GM18519 (cell line): ENCODE results near the gene ST14.

ENCODE experiments used
- ATAC-seq: cut with Tn5 transposase; IDR thresholded peaks from one replicate; pipeline ENCODE4 v1.9.1; 2021; ENCODE audit warnings: mild to moderate bottlenecking, moderate library complexity; ENCODE audit not compliant: unreplicated experiment, low FRiP score

The ST14 gene

DNA sequence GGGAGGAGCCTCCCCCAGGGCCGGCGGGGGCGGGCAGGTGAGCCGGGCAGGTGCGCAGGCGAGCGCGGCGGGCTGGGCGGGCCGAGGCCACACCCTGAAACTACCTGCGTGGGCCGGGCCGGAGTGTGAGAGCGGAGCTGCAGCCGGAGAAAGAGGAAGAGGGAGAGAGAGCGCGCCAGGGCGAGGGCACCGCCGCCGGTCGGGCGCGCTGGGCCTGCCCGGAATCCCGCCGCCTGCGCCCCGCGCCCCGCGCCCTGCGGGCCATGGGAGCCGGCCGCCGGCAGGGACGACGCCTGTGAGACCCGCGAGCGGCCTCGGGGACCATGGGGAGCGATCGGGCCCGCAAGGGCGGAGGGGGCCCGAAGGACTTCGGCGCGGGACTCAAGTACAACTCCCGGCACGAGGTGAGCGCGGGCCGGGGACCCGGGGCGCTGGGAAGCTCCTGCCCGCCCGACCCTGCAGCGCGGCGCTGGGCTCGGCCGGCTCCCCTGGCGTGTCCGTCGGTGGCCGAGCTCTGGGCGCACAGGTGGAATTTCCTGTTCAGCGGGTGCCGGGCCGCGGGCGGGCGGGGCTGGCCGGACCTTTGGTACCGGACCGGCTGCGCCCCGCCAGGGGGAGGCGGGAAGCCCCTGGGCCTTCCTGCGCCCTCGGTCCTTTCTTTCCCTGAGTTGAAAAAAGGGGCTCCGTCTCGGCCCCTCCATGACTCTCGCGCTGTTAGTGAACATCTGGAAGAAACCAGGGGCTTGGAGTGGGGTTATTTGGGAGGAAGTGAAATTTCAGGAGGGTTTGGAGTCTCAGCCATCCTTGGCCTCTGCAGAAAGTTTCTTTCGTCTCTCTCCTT lies at the start of gene ST14:
ST14 (plus strand) TSS at position 126 of the 841 bp plus-strand sequence; CDS start at position 324, 198 bp downstream.
- no peak for ATAC-seq

DNA sequence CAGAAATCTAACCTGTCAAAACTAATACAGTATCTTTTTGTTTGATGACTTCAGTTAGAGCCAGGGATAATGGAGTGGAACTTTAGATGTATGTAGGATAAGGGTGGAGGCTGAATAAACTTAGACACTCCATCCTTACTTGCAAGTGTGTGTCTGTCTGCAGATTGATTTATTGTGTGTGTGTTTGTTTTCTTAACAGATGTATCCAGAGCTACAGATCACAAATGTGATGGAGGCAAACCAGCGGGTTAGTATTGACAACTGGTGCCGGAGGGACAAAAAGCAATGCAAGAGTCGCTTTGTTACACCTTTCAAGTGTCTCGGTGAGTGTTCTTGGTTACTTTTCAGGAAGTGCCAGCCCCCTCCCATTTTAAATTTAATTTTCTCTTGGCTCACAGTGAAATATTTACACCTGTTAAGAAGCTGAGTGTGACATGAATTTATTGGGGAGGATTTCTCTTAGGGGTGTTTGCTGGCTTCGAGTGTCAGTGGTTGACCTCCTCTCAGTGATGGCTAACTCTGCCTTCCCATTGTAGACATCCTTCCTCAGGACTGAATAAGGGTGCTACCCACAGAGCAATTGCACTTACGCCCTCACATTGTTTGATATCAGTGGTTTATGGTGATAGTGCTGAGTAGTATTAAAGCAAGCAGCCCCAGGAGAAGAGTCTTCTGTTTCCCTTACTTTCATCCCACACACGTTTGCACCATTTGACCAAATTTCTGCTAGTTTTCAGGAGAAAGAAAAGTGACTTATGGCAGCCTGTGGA lies 49.1 kb upstream of the ST14 start:
- no peak for ATAC-seq

DNA sequence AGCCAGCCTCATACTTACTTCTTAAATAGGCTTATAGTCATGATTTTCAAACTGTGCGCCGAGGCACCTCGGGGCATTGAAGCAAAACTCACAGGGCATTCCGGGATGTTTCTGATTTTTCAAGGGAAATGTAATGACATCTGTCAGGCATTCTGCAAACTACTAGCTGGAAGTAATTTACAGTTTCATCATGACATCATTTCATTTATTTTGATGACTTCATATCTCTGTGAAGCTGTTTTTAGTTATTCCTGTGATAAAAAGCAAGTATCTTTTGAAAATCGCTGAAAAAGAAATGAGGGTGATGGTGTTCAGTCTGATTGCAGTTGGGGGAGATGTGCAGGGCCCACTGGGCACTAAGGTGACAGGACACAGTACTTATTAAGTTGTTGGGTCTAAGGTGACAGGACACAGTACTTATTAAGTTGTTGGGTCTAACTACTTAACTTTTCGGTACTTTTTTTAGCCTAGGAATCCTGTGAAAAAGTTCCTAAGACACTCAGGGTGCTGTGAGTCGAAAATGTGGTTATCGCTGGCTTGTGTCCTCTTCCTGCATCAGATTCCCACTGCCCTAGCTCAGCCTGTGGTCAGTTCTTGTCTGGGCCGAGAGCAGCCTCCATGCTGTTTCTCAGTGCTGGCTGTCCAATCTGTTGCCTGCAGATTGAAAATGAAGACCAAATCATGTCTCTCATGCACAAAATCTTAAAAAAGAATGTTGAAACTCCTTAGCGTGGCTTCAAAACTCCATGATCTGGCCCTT lies 47.3 kb upstream of the ST14 start:
- no peak for ATAC-seq

DNA sequence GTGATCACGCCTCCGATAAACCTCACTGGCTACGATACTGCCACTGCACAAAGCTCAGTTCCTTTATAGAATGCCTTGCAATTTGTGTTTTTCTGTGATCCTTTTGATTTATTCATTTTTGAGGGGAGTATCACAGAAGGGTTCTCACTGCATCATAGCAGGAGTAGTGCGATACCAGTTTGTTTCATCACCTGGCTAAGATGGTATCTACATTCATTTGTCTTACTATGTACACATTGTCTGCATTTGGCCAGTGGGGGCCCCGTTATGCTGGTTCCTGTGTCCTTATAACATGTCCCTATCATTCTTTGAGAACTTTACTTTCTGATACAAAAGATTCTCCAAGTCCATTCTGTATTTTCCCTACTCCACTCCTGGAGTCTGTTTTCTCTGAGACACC lies 45.3 kb upstream of the ST14 start:
- ATAC-seq = no peak

DNA sequence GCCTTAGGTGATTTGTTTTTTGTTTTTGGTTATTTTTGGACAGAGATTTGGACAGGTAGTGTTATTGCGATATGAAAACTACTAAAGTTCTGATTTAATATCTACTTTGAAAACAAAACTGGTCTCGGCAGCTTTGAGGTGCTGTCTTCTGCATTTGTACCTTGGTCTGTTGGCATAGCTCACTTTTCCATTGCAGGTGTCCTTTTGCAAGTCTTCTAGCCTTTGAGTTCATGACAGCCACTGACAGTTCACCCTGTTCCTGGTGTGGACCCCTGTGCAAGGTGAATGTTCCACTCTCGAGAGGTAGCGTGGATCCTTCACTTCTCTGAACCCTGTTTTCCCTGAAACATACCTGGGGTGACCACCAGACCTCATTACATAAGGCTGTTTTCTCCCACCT lies 44.9 kb upstream of the ST14 start:
- ATAC-seq = no peak

DNA sequence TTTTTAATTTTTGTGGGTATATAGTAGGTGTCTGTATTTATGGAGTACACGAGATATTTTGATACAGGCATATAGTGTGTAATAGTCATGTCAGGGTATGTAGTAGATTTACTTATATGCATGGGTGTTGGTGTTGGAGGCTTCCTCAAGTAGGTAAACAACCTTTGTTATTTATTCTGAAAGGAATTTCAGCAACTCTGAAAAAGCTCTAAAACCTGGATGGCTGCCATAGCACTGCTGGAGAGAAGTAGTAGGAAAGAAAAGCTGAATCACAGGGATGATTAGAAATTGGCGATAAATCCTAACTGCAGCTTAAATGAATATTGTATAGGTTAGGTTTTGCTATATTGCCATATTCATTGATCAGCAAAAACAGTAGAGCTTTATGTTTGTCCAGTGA lies 44.4 kb upstream of the ST14 start:
- no peak for ATAC-seq

DNA sequence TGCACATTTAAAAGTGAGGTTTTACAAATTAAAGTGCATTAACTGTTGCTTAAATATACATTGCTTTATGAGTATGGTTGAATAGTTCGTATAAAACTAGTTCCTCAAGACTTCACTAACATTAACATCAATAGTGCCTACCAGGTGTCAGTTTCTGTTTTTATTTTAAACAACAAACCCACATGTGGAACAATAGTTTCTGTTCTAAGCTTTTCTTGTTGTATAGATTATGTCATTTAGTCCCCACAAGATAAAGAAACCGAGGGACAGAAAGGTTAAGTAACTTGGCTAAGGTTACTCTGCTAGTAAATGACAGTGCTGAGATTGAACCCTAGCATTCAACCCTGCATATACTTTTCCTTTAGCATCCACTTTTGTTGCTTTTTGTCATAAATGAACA lies 41.4 kb upstream of the ST14 start:
- ATAC-seq = peak; percentile 94

DNA sequence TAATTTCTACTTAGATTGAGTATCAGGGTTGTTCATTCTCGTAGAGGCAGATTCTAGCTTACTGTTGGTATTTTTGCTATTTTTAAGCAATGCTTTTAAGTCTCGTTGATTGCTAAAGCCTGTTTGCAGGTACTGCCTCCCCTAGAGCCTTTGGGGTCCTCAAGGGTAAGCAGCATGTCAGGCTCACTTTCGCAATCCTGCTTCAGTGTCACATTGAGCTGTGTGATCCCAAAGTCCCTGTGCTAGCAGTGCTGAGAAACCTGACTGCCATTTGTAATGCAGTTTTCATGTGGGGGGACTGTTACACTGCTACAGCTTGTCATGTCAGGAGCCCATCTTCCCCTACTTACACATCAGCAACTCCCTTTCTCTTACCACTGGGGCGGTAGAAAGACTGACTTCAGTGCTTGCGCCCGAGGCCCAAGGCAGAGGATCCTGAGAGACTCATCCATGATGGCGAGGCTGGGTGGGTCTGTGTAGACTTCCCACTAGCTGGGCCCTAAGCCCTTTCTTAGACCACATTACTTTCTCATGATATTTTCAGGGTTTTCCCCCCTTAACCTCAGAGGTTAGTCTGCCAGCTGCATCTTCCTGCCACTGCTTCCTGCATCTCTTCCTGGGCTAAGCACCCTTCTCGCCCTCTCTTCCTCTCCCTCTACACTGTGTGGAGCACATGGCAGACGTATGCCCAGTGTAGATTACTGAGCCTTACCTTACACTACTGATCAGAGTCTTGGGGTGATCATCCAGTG lies 40.8 kb upstream of the ST14 start:
- ATAC-seq = peak; percentile 33

DNA sequence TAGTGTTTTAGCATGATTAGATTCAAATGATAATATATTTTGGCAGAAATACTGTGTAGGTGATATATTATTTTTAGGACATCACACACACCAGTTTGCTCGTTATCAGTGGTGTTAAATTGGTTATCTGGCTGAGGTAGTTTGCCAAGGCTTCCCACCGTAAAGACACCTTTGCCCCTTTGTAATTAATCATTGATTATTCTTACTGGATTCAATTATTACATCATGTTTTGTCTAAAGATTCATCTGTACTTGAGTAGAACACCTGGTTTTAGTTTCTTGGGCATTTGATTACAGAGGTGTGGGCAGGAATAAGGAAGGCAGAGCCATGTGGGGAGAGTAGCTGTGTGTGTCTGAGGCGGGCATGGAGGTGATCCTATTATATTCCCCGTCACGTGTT lies 39.5 kb upstream of the ST14 start:
- no peak for ATAC-seq

DNA sequence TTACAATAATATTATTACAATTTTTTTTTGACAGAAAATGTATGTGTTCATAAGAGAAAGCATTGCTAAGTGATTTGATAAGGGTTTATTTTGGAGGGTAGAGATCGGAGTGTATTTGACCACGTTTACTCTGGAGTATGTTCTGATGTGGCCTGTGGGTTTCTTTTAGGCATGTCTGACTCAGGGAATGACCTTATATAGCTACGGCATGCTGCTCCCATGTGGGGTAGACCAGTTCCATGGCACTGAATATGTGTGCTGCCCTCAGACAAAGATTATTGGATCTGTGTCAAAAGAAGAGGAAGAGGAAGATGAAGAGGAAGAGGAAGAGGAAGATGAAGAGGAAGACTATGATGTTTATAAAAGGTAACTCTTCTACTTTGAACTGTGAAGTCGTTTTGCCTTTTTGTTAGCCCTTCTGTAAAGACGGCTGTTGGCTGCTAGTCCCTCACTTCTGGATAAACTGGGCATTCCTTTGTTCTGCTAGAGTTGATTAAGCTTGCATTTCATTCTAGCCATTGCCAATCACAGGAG lies 38.1 kb upstream of the ST14 start:
- ATAC-seq = no peak

DNA sequence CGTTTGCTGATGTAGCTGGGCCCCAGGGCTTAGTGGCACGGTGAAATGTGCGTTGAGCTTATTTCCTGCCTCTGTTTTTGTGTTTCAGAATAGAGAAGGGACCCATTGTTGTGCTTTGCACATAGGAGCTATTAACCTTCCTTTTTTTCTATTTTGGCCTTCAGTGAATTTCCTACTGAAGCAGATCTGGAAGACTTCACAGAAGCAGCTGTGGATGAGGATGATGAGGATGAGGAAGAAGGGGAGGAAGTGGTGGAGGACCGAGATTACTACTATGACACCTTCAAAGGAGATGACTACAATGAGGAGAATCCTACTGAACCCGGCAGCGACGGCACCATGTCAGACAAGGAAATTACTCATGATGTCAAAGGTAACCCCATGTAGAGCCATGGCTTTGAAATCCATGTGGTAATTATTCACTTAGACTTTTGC lies 37.4 kb upstream of the ST14 start:
- ATAC-seq = no peak

DNA sequence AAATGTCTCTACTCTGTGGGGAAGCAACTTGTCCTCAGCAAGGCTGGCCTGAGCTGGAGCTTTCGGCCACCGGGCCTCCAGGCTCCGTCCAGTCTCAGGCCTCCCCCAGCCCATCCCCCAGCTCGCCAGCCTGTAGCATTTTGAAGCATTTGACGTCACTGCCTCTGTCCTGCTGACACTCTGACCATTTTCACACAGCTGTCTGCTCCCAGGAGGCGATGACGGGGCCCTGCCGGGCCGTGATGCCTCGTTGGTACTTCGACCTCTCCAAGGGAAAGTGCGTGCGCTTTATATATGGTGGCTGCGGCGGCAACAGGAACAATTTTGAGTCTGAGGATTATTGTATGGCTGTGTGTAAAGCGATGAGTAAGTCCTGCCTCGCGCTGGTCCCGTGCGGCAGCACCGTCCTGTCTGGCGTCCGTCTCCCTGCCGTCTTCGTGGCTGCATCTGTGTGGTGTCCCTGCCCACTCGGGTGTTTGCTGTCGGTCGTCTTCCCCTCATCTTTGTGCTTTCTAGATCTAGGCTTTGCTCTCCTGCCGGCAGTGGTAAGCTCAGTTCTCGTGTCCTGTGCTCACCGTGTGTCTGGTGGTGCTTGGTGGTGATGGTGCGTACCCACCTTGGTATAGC lies 36.1 kb upstream of the ST14 start:
- no peak for ATAC-seq

DNA sequence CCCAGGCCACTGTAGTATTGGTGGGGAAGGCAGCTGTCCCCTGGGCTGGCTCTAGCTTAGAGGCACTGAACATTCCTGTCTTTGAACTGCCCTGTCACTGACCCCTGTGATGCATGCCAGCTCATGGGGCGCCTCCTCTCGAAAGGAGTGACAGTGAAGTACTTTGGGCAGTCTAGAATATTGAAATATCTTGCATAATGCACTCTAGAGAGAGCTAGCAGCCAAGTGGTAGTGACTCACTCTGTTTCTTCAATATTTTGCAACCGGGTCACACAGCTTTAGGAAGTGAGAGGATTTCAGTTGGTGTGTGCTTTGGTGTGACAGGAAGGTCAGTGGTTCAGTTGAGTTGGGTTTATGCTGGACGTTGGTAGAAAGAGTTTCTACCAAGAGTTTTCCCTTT lies 35.5 kb upstream of the ST14 start:
- no peak for ATAC-seq

DNA sequence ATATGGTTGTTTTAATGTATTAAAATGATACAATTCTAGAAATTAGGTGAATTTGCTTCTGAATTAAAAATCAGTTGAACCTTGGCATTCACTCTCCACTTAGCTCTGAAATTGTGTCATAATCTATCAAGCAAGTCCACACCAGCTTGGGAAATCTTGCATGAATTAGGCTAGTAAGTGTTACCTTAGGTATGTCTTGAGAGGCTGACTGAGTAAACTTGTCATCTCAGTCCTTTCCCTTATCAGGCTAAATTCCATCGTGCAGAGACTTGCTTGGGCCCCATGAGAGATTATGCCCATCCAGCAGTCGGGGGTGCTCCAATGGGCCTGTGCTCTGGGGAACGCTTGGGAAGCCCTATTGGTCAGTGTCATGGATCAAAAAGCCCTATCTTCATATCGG lies 33.9 kb upstream of the ST14 start:
- ATAC-seq = no peak

DNA sequence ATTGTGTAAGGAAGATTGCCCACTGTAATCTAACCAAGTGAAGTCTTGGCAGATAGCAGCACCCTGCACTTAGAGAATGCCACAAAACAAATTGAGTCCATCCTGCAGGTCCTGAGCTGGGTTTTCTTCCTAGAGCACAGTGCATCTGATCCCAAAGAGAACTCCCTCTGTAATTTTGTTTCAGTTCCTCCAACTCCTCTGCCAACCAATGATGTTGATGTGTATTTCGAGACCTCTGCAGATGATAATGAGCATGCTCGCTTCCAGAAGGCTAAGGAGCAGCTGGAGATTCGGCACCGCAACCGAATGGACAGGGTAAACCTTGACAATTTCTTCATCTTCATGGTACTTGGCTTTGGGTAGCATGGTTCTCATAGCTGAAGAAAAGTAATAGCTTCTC lies 33.1 kb upstream of the ST14 start:
- ATAC-seq = no peak

DNA sequence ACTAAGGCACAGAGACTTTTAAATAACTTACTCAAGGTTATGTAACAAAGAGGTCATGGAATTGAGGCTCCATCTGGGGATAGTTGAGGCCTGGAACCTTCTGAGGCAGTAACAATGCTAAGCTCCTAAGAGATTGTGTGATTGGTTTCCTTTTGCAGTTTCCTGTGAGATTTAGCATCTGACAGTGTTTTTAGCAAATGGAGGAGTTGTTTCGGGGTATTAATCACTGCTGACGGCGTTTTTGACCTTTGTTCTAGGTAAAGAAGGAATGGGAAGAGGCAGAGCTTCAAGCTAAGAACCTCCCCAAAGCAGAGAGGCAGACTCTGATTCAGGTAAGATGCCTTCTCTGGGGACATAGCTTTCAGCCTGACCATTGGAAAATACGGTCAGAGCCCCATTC lies 32.1 kb upstream of the ST14 start:
- ATAC-seq = no peak

DNA sequence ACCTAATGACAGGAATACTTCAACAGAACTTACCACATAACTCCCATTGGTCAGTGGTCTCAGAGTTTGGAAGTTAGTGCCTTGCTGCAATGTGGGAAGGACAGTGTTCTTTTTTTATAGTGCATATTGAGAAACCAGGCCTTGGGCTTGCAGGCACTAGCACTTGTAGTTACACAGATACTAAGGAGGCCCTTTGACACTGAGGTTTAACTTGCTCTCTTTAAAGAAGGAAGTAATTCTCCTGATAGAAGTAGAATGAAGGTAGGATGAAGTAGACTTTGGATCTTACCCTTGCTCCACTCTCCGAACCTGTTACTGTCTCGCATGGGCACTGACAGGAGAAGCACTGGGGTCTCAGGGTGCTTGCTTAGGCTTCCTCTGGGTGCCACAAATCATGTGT lies 31.0 kb upstream of the ST14 start:
- no peak for ATAC-seq

DNA sequence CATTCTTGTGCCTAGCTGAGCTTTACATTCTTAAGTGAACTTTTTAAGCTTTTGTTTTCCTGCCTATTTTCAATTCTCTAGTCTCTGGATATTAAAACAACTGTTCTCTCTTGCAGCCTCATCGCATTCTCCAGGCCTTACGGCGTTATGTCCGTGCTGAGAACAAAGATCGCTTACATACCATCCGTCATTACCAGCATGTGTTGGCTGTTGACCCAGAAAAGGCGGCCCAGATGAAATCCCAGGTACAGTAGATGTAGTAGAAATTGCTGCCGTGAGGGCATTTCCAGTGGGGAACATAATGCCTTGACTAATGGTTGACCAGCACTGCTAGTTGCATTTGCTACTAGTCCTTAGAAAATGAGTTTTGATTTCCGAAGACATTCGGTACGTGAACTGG lies 29.7 kb upstream of the ST14 start:
- no peak for ATAC-seq

DNA sequence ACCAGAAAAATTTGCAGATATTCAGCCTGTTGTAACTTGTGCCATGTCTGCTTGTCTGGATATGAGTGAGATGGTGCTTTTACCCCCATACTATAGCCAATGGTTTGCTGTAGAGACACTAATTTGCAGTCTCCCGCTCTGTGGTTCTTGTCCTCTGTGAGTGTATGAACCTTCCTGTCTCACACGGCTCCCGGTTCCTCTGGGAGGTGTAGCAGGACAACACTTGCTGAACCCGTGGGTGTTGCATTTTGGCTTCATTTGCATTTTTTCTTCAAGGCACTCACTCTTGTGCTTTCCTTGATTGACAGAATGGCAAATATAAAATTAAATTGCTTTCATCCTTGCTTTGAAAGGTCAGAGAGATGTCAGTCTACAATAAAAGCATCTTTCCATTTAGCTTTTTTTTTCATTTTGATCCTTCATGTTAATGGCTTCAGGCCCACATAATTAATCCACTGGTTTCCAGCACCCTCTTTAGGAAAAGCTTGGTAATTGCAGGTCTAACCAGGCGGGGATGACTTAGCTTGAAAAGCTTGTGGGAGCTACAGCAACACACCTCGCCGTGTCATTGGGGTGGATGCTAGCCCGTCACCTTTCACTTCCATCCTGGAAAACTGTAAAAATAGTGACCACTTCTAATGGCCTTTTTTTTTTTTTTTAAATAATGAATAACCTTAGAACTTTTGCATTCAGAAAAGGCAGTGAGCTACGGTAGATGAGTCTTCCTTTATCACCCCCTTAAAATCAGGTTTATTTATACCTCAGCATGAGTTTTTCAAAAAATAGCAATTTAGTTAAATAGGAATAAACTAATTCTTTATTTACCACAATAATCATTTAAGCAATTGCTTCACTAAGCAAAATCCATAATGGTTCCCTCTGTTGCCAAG lies 27.4 kb upstream of the ST14 start:
- ATAC-seq = peak; percentile 62
